ENCODE measurements around the gene NUDT3. TPM values are rescaled to one million over a fixed set of nuclear protein-coding genes. Genes with fewer than 3 reads are reported as not detected.
"Not testable (repeated sequence)": the region's sequence is repeated elsewhere in the genome, so short reads cannot be mapped to it uniquely, and the experiment has no call there.

Gene NUDT3
- total RNA-seq, 1 donor from 2014 or later, result 30.7 TPM

DNA sequence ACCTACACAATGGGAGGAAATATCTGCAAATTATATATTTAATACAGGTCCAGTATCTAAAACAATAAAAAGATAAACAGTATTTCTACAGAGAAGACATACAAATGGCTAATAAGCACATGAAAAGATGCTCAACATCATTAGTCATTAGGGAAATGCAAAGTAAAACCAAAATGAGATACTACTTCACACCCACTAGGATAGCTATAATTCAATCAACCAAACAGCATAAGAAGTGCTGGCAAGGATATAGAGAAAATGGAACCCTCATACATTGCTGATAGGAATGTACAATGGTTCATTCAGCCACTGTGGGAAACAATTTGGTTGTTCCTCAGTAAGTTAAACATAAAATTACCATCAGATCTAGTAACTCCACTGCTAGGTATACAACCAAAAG is 48.7 kb downstream of the NUDT3 start:
- DNase-seq (ENCODE audit: low spot score), result no peak

GRCh38 chr6:34342247-34342646 is 50.2 kb downstream of the NUDT3 start:
- no peak for DNase-seq (ENCODE audit: low spot score)

GRCh38 chr6:34341481-34341971 is 50.9 kb downstream of the NUDT3 start:
- no peak for DNase-seq (ENCODE audit: low spot score)

DNA sequence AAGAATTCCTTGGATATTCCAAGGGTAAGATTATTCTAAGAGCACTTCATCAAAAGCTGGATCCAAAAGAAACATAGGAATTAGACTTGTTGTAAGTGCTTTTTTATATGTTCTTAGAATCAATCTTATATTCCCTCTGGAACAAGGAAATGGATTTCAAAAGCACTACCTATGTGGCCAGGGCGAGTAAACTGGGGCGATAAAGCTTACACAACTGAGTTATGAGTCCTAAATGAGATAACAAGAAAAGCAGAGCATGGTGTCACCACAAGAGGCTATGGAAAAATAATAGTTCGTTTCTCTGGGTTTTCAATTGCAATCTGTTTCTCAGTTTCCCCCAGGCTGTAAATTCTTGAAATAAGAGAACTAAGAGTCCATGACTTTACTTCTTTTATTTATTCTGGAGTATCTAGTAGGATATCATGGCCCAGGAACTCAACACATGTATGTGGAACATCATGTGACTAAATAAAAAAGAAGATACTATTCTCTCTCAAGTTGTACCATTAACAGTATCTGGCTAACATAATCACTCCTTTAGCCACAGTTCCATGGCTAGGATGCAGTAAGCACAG is 51.5 kb downstream of the NUDT3 start:
- DNase-seq (ENCODE audit: low spot score), result no peak

DNA sequence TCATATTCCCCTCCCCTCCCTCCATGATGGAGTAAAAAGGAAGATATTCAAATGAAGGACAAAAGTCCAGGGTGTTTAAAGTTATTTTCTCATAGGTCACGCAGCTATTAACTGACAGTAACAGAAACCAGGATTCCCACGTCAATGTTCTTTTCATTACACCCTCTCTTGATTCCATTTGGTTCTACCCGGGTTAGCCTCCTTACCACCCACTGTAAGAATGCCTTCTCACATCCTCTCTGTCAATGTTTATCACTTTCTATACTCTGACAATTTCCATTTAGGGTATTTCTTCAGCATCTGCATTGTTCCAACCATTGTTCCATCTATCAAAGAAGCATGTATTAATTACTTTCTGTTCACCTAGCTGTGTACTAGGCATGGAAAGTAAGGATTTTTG is 52.1 kb downstream of the NUDT3 start:
- no peak for DNase-seq (ENCODE audit: low spot score)

DNA sequence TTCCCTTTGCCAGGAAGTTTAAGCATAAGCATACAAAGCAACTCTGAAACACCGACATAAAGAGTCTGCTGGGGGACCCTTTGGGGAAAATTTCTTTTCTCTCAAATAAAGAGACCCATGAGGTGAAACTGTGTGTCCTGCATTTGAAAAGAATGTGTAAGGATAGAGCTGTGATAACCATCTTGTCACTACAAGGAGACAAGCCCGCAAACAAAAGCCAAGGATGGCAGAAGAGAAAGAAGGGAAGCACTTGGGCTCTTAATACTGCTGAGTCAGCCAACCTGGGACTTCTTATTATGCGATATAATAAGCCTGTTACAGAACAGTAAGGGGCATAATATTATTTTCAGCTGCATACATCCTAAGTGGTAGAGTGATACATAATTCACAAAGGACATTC is 52.5 kb downstream of the NUDT3 start:
- no peak for DNase-seq (ENCODE audit: low spot score)

GRCh38 chr6:34339432-34339831 is 53.0 kb downstream of the NUDT3 start:
- no peak for DNase-seq (ENCODE audit: low spot score)

GRCh38 chr6:34338811-34339210 is 53.7 kb downstream of the NUDT3 start:
- DNase-seq (ENCODE audit: low spot score), result no peak

DNA sequence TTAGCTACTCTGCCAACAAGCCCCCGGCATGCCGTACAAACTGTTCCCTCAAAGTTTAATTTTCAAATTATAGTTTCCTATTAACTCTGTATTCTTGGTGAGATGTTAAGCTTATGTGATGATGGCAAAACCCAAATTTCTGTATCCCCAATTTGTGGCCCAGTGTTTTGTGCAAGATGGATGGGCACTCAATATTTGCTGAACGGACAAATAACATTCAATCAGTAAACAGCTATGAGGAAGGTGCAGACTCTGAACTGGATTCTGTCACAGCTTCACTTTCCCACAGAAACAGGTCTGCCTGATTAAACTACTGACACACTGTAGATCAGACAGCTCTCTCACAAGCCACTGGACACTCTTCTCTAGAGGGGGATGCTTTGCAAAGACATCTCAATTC is 54.1 kb downstream of the NUDT3 start:
- no peak for DNase-seq (ENCODE audit: low spot score)

- DNase-seq (ENCODE audit: low spot score), result no peak
Measured at GRCh38 chr6:34334796-34335416, 57.6 kb downstream of the NUDT3 start.

DNA sequence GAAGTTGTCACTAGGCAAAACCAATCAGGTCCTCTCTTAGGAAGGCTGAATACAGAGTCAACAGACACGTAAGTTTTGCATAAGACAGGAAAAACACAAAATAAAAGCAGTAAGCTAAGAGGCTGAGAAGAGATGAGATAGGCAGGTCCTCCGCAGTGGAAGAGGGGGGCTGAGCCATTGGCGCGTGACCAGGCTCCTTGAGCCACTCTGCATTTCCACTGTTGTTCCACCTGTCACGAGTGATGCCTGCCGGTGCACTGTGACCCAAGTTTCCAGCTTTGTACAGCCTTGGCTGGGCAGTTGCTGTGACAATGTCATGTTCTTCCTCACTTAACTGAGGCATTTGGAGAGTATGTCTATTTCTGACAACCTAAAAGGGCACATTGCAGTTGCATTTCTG is 58.6 kb downstream of the NUDT3 start:
- DNase-seq (ENCODE audit: low spot score), result no peak

DNA sequence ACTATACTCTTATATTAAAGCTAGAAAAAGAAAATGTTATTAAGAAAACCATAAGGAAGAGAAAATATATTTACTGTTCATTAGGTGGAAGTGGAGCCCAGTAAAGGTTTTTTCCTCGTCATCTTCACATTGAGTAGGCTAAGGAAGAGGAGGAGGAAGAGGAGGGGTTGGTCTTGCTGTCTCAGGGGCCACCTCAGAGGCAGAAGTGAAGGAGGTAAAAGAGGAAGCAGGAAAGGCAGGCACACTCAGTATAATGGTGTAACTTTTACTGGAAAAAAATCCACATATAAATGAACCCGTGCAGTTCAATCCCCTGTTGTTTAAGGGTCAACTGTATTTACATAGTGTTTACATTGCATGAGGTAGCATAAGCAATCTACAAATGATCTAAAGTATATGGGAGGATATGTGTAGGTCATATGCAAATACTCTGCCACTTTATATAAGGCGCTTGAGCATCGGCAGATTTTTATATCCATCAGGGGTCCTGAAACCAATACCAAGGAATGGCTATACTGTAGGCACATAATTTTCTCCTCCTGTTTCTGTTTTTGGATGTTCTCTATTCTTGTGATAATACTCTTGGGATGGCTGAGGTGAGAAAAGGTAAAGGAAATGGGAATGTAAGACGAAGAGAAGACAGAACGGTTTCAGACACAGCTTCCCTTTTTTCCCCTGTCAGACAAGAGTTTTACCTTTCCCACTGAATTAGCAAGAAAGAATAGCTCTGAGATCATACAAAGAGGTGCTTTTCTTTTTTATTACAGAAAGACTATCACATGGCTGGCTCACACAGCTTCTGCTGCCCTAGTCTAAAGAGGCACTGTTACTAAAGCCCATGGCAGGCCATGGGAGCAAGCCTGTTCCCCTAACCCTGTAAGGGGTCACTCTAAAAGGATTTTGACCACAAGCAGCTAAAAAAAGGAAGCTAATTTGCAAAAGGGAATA is 59.9 kb downstream of the NUDT3 start:
- no peak for DNase-seq (ENCODE audit: low spot score)

DNA sequence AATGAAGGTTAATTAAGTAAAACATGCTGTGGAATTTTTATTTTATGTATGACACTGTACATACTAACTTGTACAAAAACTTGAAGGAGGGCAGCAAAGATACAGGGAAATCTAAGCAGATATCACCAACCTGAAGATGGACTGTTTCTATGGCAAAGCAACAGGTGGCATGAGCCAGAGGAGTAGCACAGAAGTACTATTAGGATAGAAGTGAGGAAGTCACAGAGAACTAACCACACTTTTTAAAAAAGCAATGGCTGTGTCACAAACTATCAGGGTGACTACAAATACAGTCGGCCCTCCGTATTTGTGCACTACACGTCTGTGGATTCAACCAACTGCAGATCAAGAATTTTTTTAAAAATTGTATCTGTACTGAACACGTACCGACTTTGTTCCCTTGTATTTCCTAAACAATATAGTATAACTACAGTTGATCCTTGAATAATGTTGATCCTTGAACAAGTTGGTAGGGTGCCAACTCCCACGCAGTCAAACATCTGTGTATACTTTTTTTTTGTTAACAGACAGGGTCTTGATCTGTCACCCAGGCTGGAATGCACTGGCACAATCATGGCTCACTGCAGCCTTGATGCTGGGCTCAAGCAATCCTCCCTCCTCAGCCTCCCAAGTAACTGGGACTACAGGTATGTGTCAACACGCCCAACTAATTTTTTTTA is 61.0 kb downstream of the NUDT3 start:
- DNase-seq (ENCODE audit: low spot score), result no peak

GRCh38 chr6:34329814-34330213 is 62.7 kb downstream of the NUDT3 start:
- DNase-seq (ENCODE audit: low spot score), result not testable (repeated sequence)

DNA sequence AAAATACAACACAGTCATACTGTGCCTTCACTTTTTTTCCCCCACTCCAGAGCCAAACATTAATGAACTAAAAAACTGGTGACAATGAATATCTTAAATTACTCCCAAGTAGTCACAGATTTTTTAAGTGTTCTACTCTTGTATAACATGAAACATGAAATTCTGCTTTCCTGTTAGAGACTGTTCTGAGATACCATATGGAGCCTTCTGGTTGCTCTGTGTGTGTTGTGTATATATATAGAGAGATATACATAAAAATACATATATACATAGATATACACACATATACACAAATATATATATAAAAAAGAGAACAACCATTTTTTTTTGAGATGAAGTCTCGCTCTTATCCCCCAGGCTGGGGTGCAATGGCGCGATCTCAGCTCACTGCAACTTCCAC is 63.5 kb downstream of the NUDT3 start:
- no peak for DNase-seq (ENCODE audit: low spot score)

DNA sequence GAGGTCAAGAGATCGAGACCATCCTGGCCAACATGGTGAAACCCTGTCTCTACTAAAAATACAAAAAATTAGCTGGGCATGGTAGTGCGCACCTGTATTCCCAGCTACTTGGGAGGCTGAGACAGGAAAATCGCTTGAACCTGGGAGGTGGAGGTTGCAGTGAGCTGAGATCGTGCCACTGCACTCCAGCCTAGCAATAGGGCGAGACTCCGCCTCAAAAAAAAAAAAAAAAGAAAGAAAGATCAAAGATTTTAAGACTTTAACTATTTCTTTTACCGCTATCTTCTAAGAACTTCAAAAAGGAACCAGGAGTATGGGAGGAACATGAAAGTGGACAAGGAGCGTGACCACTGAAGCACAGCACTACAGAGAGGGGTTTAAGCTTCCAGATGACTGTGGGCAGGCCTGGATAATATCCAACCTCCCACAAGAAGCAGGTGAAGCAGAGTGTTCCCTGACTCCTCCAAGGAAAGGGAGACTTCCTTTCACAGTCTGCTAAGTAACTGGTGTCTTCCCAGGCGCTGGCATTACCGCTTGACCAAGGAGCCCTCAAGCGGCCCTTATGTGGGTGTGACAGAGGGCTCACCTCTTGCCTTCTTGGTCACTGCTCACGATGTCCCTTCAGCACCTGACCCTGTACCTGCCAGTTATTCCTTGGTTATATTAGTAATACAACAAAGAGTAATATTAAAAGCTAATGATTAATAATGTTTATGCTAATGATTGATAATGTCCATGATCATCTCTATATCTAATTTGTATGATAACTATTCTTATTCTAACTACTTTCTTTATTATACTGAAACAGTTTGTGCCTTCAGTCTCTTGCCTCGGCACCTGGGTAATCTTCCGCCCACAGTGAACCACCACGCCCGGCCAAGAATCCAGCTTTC is 64.9 kb downstream of the NUDT3 start:
- DNase-seq (ENCODE audit: low spot score), result not testable (repeated sequence)

DNA sequence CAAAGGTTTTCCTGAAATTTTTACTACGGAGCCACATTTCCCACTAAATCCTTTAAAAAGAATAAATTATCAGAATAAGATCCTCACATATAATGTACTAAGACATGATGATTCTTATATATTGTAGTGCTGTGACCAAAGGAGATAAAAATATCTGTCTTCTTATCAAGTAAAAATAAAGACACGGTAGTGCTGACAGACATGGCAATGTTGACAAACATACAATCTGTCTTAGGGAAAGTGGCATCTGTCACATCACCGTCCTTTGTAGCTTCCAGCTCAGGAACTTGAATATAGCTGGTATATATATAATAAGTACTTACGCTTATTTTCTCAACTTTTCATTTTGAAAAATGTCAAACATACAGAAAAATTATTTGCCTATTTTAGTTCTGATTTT is 66.8 kb downstream of the NUDT3 start:
- no peak for DNase-seq (ENCODE audit: low spot score)

GRCh38 chr6:34324738-34325444 is 67.6 kb downstream of the NUDT3 start:
- DNase-seq (ENCODE audit: low spot score), result no peak

GRCh38 chr6:34324221-34324620 is 68.2 kb downstream of the NUDT3 start:
- not testable (repeated sequence) for DNase-seq (ENCODE audit: low spot score)

- no peak for DNase-seq (ENCODE audit: low spot score)
Measured at GRCh38 chr6:34323300-34323699, 69.2 kb downstream of the NUDT3 start.

Data from mucosa of gallbladder (tissue), 1 donor.